Fibroblast of peridontal ligament (primary cell): ENCODE measurements around the gene PLD4.
"Not testable (repeated sequence)": the region's sequence is repeated elsewhere in the genome, so short reads cannot be mapped to it uniquely, and the experiment has no call there.

ENCODE experiments used
- DNase-seq: peaks from one replicate; pipeline ENCODE4 v3.0.0-alpha.2; 2010; ENCODE audit errors: extremely low read depth

Gene PLD4, protein sequence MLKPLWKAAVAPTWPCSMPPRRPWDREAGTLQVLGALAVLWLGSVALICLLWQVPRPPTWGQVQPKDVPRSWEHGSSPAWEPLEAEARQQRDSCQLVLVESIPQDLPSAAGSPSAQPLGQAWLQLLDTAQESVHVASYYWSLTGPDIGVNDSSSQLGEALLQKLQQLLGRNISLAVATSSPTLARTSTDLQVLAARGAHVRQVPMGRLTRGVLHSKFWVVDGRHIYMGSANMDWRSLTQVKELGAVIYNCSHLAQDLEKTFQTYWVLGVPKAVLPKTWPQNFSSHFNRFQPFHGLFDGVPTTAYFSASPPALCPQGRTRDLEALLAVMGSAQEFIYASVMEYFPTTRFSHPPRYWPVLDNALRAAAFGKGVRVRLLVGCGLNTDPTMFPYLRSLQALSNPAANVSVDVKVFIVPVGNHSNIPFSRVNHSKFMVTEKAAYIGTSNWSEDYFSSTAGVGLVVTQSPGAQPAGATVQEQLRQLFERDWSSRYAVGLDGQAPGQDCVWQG

DNA sequence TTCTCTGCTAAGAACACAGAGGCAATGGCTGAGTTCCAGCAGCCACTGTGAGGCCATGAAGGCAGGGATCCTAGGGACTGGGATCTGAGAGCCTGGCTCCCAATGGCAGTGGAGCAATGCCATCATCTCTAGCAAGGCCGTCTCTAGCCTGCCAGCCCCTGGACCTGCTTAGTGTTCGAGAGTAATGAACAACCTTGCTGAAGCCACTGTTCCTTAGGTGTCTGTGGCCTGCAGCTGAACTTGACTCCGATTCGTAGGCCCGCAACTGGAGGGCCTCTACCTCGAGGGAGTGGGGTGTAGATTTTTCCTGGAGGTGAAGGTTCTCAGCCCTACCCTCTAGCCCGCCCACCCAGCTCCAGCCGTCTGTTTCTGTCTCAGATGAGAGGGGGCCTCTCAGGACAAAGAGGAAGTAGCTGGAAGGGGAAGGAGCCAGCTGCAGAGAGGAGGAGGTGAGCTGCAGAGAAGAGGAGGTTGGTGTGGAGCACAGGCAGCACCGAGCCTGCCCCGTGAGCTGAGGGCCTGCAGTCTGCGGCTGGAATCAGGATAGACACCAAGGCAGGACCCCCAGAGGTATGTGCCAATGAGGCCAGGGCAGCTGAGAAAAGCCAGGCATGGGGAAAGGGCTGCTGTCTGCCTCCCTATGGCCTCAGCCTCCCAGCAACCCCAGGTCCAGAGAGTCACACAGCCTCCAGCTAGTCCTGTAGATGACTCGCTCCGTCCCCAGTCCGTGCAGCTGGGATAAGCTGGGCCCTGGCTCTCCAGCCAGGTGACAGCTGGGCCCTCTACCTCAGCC is at the start of gene PLD4:
PLD4 (plus strand) TSS at position 459 of the 793 bp plus-strand sequence. CDS start 2,262 bp downstream, outside the sequence.
- no peak for DNase-seq

DNA sequence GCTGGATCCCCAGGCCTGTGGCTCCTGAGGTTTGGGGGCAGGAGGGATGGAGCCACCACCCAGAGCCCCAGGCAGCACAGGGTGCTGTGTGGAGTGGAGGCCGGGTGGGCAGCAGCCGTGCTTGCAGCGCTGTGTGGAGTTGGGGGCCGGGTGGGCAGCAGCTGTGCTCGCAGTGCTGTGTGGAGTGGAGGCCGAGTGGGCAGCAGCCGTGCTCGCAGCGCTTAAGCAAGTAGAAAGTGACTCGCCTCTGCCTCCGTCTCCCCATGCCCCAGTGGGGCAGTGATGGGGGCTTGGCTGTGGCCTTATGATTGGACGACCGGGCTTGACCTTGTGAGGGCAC is 49.3 kb upstream of the PLD4 start:
- DNase-seq: no peak

DNA sequence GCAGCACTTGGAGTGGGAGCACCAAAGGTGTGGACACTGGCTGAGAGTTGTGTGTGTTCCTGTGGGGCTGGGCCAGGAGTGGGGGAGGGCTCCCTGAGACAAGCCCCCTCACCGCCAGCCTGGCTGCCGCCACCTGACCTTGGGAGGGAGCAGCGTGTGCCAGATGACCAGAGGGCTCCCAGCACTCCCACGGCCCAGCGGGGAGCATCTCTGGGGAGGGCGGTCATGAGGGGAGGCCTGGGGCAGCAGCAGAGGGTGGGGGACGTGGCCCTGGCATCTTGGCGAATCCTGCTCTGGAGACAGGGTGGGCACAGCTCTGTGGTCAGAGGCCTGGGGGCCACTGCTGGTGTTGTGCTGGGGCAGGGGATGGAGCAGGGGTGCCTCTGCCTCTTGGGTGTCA is 48.9 kb upstream of the PLD4 start:
- DNase-seq: no peak

DNA sequence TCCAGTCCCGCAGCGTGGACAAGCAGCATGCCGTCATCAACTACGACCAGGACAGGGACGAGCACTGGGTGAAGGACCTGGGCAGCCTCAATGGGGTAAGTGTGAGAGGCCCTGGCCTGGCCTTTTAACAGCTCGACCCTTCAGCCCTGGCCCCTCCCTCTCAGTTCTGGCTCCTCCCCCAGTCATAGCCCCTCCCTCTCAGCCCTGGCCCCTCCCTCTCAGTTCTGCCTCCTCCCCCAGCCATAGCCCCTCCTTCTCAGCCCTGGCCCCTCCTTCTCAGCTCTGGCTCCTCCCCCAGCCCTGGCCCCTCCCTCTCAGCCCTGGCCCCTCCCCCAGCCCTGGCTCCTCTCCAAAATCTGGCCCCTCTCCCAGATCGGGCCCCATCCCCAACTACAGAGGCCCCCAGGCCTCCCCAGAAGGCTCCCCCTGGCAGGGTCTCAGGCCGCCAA is 48.4 kb upstream of the PLD4 start:
- peak; percentile 14 for DNase-seq

DNA sequence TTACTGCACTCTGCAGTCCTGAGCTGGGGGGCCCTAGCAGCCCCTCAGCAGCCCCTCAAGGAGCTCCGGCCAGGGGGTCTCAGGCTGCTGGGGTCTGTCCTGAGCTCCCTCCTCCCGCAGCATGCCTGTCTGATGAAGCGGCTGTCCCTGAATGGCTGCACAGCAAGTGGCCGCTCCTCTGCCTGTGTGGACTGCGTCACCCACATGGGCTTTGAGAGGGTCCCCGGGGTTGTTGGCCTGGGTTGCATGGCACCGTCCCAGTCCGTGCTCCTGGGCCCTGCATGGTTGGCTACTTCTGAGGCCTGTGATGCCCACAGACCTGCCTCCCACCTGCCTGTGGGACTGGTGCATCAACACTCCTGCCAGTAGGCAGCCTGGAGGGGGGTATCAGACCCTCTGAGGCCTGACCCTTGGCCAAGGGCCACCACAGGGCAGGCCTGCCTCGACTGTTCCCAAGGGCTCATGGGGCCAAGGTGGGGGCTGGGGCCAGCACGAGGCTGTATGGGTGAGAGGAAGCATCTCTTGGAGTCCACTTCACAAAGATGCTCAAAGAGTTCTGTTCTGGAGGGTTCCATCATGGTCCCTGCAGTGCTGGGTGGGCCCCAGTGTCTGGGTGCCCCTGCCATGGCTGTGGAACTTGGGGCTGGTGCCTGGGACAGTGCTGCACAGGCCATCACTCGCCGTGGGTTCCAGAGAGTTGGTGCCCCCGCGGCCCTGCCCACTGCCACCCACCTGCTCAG is 47.4 kb upstream of the PLD4 start:
- DNase-seq: no peak

DNA sequence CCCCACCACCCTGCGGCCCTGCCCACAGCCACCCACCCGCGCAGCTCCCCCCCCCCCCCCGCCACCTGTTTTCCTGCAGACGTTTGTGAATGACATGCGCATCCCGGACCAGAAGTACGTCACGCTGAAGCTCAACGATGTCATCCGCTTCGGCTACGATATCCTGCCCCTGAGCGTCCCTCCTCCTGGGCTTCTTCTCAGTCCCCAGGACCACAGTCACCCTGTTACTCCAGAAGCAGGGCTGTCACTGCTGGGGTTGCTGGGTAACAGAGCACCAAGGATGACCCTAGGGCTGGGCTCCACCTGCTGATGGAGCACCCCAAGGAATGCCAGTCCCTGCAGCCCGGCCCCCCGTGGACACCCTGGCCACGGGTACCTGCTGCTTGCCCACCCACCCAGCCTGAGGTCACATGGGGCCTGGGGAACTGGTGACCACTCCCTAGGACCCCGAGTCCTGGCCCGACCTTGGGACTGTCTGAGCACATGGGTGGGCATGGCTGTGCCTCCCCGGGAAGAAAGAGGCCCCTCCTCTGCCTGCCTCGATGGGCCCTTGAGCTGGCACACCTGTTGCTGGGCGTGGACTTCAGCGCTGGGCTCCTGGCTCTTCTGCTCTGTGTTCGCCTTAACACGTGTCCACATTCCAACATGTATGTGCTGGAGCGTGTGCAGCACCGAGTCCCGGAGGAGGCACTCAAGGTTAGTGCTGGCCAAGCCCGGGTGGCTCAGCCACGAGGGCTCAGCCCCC is 46.7 kb upstream of the PLD4 start:
- no peak for DNase-seq

DNA sequence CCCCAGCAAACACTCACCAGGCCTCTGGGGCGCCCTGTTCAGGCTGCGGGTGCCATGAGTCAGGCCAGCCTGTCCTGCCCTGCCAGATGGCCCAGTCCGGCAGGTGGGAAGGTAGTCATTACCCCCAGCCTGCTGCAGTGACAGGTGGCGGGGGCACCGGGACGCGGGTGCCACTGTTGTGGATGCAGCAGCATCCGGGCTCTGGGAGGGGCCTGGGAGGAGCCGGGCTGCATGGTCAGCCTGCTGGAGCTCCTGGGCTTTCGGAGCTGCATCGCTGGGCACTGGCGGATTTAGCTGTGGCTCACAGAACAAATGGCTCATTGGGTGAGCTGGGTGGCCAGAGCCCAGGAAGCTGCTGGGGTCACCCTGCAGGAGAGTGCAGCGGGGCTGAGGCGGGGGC is 46.1 kb upstream of the PLD4 start:
- DNase-seq: no peak

DNA sequence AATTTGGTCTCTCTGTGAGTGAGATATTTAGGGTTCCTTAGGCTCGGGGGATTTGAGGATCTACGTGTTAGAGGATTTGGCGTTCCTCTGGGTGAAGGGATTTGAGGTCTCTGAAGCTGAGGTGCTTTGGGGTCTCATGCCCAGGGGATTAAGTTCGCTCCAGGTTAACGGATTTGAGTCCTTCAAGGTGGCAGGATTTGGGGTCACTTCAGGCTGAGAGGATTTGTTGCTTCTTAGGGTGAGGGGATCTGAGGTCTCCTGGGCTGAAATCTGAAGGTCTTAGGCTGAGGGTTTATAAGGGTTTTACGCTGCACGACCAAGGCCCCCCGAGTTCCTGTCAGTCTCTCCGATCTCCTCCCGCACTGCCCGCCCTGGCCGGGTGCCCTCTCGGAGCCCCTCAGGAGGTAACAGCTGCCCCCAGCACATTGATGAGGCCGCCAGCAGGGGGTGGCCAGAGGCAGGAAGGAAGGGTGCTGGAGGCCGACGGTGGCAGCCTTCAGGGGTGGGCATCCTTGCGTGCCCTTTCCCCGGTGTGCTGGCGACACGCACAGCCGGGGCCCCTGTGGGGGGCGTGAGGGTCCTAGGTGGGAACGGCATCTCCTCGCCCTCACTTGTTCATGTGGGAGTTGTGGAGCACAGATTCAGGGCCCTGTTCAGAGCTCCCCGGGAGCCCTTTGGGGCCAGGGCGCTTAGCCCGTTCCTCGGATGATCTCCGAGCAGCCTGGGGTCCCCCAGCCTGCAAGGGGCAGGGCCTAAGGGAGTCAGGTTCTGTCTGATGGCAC is 45.3 kb upstream of the PLD4 start:
- DNase-seq: no peak

DNA sequence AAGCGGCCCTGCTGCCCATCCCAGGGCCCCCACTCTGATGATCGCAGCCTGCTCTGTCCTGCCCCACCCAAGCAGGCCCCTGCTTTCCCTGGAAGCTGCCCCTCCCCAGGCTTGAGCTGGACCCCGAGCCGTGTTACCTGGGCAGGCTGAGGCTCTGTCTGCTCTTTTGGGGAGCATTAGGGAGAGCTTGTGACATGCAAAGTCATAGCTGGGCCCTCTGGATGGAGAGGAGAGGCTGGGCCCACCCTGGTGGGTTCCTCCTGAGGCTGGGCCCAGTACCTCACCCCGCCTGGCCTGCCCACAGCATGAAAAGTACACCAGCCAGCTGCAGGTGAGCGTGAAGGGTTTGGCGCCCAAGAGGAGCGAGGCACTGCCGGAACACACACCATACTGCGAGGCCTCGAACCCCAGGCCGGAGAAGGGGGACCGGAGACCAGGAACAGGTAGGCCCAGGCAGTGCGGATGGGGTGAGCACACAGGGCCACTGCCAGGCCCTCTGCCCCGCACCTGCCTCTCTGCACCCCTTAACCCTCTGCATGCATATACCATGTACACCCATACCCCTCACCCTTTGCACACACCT is 44.6 kb upstream of the PLD4 start:
- DNase-seq: no peak

DNA sequence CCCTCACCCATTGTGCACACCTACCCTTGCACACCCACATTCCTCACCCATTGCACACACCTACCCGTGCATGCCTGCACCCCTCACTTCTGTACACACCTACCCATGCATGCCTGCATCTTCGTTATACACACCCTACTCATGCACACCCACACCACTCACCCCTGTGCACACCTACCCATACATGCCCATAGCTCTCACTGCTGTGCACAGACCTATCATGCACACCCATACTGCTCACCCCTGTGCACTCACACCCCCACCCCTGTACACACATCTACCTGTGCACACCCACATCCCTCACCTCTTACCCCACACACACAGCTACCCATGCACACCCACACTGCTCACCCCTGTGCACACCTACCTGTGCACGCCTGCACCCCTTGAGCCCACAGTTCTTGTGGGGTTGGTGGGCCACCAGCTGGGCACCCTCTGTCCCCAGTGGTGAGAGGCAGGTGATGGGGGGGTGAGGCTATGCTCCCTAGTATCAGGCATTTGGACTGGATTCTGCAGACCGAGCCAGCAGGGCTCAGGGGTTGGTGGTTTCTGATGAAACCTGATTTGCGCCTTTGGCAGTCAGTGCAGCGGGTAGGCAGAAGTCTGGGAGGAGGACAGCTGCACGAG is 44.0 kb upstream of the PLD4 start:
- DNase-seq: no peak

DNA sequence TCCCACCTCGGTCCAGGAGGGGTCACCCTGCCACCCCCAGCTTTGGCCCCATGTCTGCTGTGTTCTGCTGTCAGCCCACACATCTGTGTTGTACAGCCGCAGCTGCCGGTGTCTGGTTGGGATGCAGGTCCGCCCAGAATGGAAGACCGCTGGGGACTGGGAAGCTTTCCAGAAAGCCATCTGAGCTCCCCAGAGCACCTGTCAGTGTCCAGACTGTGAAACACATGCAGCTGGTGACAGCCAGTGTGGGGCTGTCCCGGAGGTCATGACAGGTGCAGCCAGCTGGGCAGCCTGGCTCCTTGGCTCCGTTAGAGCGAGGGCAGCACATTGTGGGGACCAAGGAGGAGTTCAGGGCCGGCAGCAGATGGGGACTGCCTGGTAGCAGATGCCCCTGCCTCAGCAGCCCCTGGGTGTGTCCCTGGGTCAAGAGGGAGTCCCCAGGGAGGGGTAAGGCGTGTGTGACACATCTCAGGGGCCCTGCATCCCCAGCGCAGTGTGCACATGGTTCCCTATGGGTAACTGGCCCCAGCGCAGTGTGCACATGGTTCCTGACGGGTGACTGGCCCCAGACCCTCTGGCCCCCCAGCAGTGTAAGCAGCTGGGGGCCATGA is 43.2 kb upstream of the PLD4 start:
- no peak for DNase-seq

DNA sequence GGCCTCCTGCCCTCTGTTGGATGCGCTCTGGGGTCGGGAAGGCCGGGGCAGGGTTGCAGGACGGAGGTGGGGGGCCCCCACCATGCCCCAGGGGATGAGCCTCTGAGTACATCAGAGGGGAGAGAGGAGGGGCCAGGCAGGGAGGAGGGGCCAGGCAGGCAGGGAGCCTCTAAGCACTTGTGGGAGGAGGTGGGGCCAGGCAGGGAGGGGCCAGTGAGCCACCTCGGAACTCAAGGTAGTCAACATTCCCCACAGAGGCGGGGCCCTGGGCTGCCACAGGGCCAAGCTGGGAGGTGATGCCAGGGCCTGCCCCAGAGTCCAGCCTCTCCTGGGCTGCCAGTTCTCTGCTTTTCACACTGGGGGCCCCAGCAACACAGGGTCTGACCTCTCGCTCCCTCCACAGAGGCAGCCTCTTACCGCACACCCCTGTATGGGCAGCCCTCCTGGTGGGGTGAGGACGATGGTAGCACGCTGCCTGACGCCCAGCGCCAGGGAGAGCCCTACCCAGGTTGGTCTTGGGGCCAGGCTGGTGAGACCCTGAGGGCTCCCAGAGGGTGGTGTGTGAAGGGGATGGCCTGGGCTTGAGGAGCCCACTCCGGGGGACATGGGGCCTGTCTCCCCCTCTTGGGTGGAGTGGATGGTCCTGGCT is 42.2 kb upstream of the PLD4 start:
- no peak for DNase-seq

DNA sequence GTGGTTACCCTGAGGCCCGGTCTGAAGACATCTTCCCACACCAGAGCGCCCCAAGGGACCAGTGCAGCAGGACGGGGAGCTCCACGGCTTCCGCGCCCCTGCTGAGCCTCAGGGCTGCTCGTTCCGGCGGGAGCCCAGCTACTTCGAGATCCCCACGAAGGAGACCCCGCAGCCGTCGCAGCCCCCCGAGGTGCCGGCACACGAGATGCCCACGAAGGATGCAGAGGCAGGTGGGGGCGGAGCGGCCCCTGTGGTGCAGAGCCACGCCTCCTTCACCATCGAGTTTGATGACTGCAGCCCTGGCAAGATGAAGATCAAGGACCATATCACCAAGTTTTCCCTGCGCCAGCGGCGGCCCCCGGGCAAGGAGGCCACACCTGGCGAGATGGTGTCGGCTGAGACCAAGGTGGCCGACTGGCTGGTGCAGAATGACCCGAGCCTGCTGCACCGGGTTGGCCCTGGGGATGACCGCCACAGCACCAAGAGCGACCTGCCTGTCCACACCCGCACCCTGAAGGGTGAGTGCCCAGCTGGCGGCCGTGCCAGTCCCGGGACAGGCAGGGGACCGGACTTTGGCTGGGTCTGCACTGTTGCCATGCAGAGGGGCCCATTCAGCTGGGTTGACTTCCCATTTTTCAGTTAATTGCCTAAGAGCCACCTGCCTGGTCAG is 41.6 kb upstream of the PLD4 start:
- no peak for DNase-seq

DNA sequence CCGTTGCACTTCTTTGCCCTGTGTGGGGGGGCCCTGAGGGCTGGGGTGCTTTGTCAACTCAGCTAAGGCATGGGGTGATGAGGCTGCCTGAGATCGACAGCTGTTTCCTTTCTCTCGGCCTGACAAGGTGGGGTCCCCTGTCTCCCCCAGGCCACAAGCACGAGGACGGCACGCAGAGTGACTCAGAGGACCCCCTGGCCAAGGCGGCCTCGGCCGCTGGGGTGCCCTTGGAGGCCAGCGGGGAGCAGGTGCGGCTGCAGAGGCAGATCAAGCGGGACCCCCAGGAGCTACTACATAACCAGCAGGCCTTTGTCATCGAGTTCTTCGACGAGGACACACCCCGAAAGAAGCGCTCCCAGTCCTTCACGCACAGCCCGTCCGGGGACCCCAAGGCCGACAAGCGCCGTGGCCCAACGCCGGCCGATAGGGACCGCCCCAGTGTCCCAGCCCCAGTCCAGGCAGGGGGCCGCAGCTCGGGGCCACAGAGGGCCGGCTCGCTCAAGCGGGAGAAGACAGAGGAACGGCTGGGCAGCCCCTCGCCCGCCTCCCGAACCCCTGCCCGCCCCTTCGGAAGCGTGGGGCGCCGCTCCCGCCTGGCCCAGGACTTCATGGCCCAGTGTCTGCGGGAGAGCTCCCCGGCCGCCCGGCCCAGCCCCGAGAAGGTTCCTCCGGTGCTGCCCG is 40.9 kb upstream of the PLD4 start:
- DNase-seq: no peak

DNA sequence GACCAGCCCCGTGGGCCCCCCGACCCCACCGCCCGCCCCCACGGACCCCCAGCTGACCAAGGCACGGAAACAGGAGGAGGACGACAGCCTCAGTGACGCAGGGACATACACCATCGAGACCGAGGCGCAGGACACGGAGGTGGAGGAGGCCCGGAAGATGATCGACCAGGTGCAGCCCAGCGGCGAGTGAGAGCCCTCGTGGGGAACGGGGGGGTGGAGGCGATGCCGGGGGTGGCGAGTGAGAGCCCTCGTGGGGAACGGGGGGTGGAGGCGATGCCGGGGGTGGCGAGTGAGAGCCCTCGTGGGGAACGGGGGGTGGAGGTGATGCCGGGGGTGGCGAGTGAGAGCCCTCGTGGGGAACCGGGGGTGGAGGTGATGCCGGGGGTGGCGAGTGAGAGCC is 40.3 kb upstream of the PLD4 start:
- DNase-seq: not testable (repeated sequence)

DNA sequence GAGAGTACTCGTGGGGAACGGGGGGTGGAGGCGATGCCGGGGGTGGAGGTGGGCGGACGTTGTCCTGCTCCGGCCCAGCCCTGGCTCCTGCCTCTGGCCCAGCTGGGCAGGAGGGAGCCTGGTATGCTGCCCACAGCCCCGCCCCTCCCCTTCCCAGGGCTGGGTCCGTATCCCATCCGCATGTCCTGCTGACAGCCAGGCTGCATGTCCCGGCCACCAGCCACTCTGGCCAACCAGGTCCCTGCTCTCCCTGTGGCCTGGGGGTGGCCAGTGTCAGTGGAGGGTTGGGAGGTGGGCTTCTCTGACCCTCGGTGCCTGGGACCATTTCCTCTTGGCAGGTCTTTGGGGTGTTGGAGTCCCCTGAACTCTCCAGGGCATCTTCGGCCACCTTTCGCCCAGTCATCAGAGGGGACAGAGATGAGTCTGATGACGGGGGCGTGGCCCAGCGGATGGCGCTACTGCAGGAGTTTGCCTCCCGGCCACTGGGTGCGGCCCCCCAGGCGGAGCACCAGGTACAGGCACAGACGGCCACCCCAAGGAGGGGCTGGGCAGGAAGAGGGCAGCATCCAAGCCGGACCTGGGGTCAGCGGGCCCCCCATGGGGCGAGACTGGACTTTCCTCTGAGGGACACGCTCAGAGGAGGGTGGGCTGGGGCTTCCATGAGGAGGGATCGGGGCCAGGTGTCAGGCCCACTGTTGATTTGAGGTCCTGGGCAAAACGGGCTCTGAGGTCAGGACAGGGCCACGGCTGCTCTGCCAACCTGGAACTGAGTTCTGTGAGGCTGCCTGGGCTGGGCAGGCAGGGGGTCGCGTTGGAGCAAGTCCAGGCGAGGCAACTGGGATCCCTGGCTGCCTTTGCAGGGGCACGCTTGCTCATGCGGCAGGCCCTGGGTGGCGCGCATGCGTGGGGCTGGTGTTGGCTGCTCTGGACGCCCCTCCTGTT is 39.4 kb upstream of the PLD4 start:
- no peak for DNase-seq
